Tibial artery (tissue), 4 donors: Measurements from ENCODE around the gene TMED6.

ENCODE experiments used
- DNase-seq, 2 donors: peaks; one replicate each; pipeline ENCODE4 v3.0.0-alpha.2; 2019
- H3K27ac ChIP-seq, 2 donors: fragments of 200-600 bp; sonication (generic) in 1 of 2; 1 replicate in 1 of 2; 2 replicates in 1 of 2; pipeline ENCODE4 v1.5.1; 2018 to 2019; ENCODE audit warnings: mild to moderate bottlenecking in 1 of 2
- H3K27me3 ChIP-seq, 2 donors: fragments of 200-600 bp; sonication (generic) in 1 of 2; one replicate each; pipeline versions ENCODE4 v1.5.1 to v1.6.0; 2016 to 2019
- H3K36me3 ChIP-seq, 3 donors: fragments of 200-600 bp; sonication (generic) in 2 of 3; one replicate each; pipeline ENCODE4 v1.5.1; 2016 to 2019; ENCODE audit warnings: mild to moderate bottlenecking in 2 of 3
- H3K4me1 ChIP-seq, 4 donors: fragments of 200-600 bp; sonication (generic) in 2 of 4; 1 replicate in 3 of 4; 2 replicates in 1 of 4; pipeline ENCODE4 v1.5.1; 2016 to 2019
- H3K4me3 ChIP-seq, 2 donors: fragments of 200-600 bp; sonication (generic) in 1 of 2; 1 replicate in 1 of 2; 2 replicates in 1 of 2; pipeline ENCODE4 v1.5.1; 2018 to 2019; ENCODE audit warnings: mild to moderate bottlenecking in 2 of 2
- H3K9me3 ChIP-seq, 3 donors: fragments of 200-600 bp; sonication (generic) in 1 of 3; one replicate each; pipeline ENCODE4 v1.5.1; 2016 to 2019
- intact Hi-C: fragments of 100-400 bp; cut with DNase I; formaldehyde crosslinking; loops from one replicate; pipeline ENCODE4 v1.15.0; 2023; ENCODE audit warnings: low total_unique reads
- TF ChIP-seq, protein P1 (sequence below), 2 experiments: fragments of 200-600 bp in 1 of 2; fragments of 450-650 bp in 1 of 2; IDR thresholded peaks; one replicate each; pipeline ENCODE4 v1.5.1; 2017 to 2019; ENCODE audit warnings: antibody characterized with exemption in 2 of 2, mild to moderate bottlenecking in 1 of 2, moderate library complexity in 1 of 2

Gene TMED6

GRCh38 chr16:69327585-69328310, 23.8 kb downstream of the TMED6 start:
- Histone ChIP-seq H3K27ac (no peak overlapping the region), H3K4me1 (peaks cover 0 to 49% (median 27%) of the 10 kb centered on the region in 4 donors), H3K27me3 (no peaks in the 10 kb centered on the region), H3K9me3 (no peaks in the 10 kb centered on the region), H3K4me3 (no peak overlapping the region), H3K36me3 (peaks cover 34 to 65% (median 59%) of the 10 kb centered on the region in 3 donors)
- intact Hi-C loops: no loop called here
- TF ChIP-seq, protein P1, sequence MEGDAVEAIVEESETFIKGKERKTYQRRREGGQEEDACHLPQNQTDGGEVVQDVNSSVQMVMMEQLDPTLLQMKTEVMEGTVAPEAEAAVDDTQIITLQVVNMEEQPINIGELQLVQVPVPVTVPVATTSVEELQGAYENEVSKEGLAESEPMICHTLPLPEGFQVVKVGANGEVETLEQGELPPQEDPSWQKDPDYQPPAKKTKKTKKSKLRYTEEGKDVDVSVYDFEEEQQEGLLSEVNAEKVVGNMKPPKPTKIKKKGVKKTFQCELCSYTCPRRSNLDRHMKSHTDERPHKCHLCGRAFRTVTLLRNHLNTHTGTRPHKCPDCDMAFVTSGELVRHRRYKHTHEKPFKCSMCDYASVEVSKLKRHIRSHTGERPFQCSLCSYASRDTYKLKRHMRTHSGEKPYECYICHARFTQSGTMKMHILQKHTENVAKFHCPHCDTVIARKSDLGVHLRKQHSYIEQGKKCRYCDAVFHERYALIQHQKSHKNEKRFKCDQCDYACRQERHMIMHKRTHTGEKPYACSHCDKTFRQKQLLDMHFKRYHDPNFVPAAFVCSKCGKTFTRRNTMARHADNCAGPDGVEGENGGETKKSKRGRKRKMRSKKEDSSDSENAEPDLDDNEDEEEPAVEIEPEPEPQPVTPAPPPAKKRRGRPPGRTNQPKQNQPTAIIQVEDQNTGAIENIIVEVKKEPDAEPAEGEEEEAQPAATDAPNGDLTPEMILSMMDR (IDR thresholded peaks at IDR 0.05): no peak
- DNase-seq: peak in 1 of 2 donors; percentile 7

- H3K36me3 ChIP-seq: peaks cover 42 to 66% (median 63%) of the 10 kb centered on the region in 3 donors
- H3K27ac ChIP-seq: no peak overlapping the region
- H3K9me3 ChIP-seq: no peaks in the 10 kb centered on the region
- TF ChIP-seq, protein P1 (IDR thresholded peaks at IDR 0.05): no peak
- H3K27me3 ChIP-seq: no peaks in the 10 kb centered on the region
- no peak overlapping the region for H3K4me3 ChIP-seq
- DNase-seq: no peak
- H3K4me1 ChIP-seq: peaks cover 0 to 42% (median 24%) of the 10 kb centered on the region in 4 donors
- intact Hi-C loops: no loop called here
Measured at GRCh38 chr16:69326172-69326873, 25.3 kb downstream of the TMED6 start.

- intact Hi-C loops: no loop called here
- no peak for DNase-seq
- Histone ChIP-seq H3K4me3 (no peak overlapping the region), H3K27ac (no peak overlapping the region), H3K4me1 (peaks cover 0 to 38% (median 22%) of the 10 kb centered on the region in 4 donors), H3K9me3 (no peaks in the 10 kb centered on the region), H3K27me3 (no peaks in the 10 kb centered on the region), H3K36me3 (peaks cover 47 to 72% (median 69%) of the 10 kb centered on the region in 3 donors)
- TF ChIP-seq, protein P1 (IDR thresholded peaks at IDR 0.05): no peak
Measured at GRCh38 chr16:69325784-69326171, 25.8 kb downstream of the TMED6 start.

DNA sequence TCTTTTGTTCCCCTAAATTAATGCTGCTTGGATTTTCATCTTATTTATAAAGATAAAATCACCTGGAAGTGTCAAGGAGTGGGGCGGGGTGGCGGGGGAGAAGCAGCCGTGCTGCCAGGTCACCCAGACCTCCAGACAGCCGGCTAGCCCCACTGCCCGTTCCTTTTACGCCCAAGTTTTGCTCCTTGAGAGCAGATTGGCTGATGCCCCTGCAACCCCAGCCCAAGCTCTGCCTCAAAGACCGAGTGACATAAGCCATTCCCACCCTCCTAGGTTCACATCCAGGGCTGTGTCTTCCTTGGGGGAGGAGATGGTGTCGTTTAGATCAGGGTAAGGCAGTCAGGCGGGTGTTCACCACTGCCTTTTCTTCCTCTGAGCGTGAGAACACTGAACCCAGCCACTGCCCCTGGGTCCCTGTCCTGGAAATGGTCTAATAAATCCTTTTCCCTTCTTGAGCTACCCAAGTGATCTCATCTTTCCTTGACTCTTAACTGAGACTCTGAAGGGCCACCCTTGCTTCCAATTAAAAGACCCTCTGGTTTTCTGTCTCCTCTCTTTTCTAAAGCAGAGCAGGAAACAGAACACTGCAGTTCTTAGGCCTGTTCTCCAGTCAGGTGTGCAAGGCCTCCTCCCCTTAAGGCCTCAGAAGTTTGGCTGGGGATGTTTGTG, 26.9 kb downstream of the TMED6 start:
- no peak overlapping the region for H3K4me3 ChIP-seq
- no peak overlapping the region for H3K27ac ChIP-seq
- no peaks in the 10 kb centered on the region for H3K9me3 ChIP-seq
- intact Hi-C loops: no loop called here
- no peak for DNase-seq
- no peaks in the 10 kb centered on the region for H3K27me3 ChIP-seq
- H3K4me1 ChIP-seq: peaks cover 0 to 33% (median 21%) of the 10 kb centered on the region in 4 donors
- TF ChIP-seq, protein P1 (IDR thresholded peaks at IDR 0.05): no peak
- peaks cover 58 to 82% (median 79%) of the 10 kb centered on the region in 3 donors for H3K36me3 ChIP-seq

GRCh38 chr16:69324013-69324531, 27.5 kb downstream of the TMED6 start:
- TF ChIP-seq, protein P1 (IDR thresholded peaks at IDR 0.05): no peak
- peaks cover 0 to 27% (median 14%) of the 10 kb centered on the region in 4 donors for H3K4me1 ChIP-seq
- no peak overlapping the region for H3K4me3 ChIP-seq
- intact Hi-C loops: no loop called here
- H3K27me3 ChIP-seq: no peaks in the 10 kb centered on the region
- peaks cover 64 to 89% (median 86%) of the 10 kb centered on the region in 3 donors for H3K36me3 ChIP-seq
- H3K27ac ChIP-seq: no peak overlapping the region
- DNase-seq: peak in 1 of 2 donors; percentile 79
- H3K9me3 ChIP-seq: no peaks in the 10 kb centered on the region
